ENCODE data around the gene IGSF6.

DNA sequence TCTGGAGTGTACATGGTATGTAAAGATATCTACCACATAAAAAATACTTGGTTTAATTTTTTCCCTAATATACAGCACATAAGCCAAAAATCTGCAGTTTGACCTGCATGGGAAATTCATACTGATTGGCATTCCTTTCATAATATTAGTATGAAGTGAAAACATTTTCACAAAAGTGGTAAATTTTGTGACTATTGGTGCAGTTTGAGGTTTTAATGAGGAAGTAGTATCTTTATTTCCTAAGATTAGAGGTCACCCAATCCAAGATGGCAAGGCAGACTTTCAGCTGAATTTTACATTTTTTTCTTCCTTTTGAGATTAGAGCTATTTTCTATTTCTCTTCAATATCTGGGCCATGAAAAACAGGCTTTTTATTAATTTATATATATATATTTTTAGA is 31.8 kb downstream of the IGSF6 start:
- TF ChIP-seq, protein P1, sequence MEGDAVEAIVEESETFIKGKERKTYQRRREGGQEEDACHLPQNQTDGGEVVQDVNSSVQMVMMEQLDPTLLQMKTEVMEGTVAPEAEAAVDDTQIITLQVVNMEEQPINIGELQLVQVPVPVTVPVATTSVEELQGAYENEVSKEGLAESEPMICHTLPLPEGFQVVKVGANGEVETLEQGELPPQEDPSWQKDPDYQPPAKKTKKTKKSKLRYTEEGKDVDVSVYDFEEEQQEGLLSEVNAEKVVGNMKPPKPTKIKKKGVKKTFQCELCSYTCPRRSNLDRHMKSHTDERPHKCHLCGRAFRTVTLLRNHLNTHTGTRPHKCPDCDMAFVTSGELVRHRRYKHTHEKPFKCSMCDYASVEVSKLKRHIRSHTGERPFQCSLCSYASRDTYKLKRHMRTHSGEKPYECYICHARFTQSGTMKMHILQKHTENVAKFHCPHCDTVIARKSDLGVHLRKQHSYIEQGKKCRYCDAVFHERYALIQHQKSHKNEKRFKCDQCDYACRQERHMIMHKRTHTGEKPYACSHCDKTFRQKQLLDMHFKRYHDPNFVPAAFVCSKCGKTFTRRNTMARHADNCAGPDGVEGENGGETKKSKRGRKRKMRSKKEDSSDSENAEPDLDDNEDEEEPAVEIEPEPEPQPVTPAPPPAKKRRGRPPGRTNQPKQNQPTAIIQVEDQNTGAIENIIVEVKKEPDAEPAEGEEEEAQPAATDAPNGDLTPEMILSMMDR (IDR thresholded peaks at IDR 0.05): no peak
- TF ChIP-seq EZH2 (IDR thresholded peaks at IDR 0.05; ENCODE audit: borderline replicate concordance, insufficient read depth, low read depth, low read length, poor library complexity, severe bottlenecking): no peak

All from B cell (primary cell).